A549 (cell line): ENCODE measurements around the gene ASPSCR1. TPM values are rescaled to one million over a fixed set of nuclear protein-coding genes. Genes with fewer than 3 reads are reported as not detected.

Source experiments
- ATAC-seq, 2 experiments: fragments of 200-7000 bp in 1 of 2; fragments of >200 bp in 1 of 2; cut with Nextera tagmentation in 1 of 2; cut with Tn5 transposase in 1 of 2; 3 replicates each; pipeline versions ENCODE4 v1.8.0 to v1.9.1; 2018 to 2020; ENCODE audit warnings: mild to moderate bottlenecking in 1 of 2, moderate library complexity in 1 of 2
- CTCF ChIA-PET: fragments of 300-600 bp; sonication (Branson Sonifier 250); formaldehyde crosslinking; extraction: SDS; loops from one replicate; lab custom pipeline; 2021; ENCODE audit warnings: antibody characterized with exemption, inconsistent platforms; lab: Yijun Ruan, JAX
- POLR2A ChIA-PET: fragments of 350-600 bp; formaldehyde crosslinking; extraction: SDS; loops from one replicate; lab custom pipeline; 2021; ENCODE audit warnings: antibody characterized with exemption, inconsistent platforms; lab: Yijun Ruan, JAX
- DNase-seq, 2 experiments: peaks; one replicate each; pipeline versions ENCODE4 v3.0.0 to v3.0.0-alpha.2; 2011 to 2016; ENCODE audit warnings: low read depth in 1 of 2, low spot score in 1 of 2
- FAIRE-seq: peaks from 2 replicates; lab custom pipeline; 2011; peaks lifted over from hg19 to GRCh38; lab: Jason Lieb, UNC
- H3K27ac ChIP-seq, 2 experiments: fragments of >200 bp; sonication (Bioruptor Twin); formaldehyde crosslinking; 3 replicates each; pipeline ENCODE4 v1.5.1; 2016 to 2017
- H3K4me1 ChIP-seq: fragments of >200 bp; sonication (Bioruptor Twin); formaldehyde crosslinking; 3 replicates; pipeline ENCODE4 v1.6.1; 2016
- H3K4me2 ChIP-seq: fragments of >200 bp; sonication (Bioruptor Twin); formaldehyde crosslinking; 3 replicates; pipeline ENCODE4 v1.6.1; 2016
- H3K4me3 ChIP-seq: fragments of >200 bp; sonication (Bioruptor Twin); formaldehyde crosslinking; 3 replicates; pipeline ENCODE4 v1.5.1; 2016
- H3K9me3 ChIP-seq: fragments of >200 bp; sonication (Bioruptor Twin); formaldehyde crosslinking; 3 replicates; pipeline ENCODE4 v1.6.1; 2016
- BHLHE40 ChIP-seq: IDR thresholded peaks from 2 replicates; pipeline ENCODE4 v1.6.1; 2012; ENCODE audit warnings: low read depth, low read length, inconsistent platforms
- CBX2 ChIP-seq: fragments of 200-600 bp; sonication (generic); IDR thresholded peaks from 2 replicates; pipeline ENCODE4 v1.6.1; 2016; ENCODE audit warnings: low read depth, mild to moderate bottlenecking, borderline replicate concordance
- CHD2 ChIP-seq: fragments of 150-350 bp; IDR thresholded peaks from 2 replicates; pipeline ENCODE4 v1.6.1; 2014; ENCODE audit warnings: low read length; ENCODE audit not compliant: partially characterized antibody
- CTCF ChIP-seq: fragments of >200 bp; sonication (Bioruptor Twin); formaldehyde crosslinking; IDR thresholded peaks from 3 replicates; pipeline ENCODE4 v1.5.1; 2016
- E2F6 ChIP-seq: IDR thresholded peaks from 2 replicates; pipeline ENCODE4 v1.6.1; 2012; ENCODE audit warnings: low read depth, borderline replicate concordance
- EP300 ChIP-seq, 2 experiments: fragments of >200 bp; sonication (Bioruptor Twin); formaldehyde crosslinking; IDR thresholded peaks; 2 replicates in 1 of 2; 3 replicates in 1 of 2; pipeline ENCODE4 v1.6.1; 2016 to 2017
- FOSB ChIP-seq: fragments of 250-450 bp; sonication (Bioruptor Pico); IDR thresholded peaks from 2 replicates; pipeline ENCODE4 v1.5.0; 2020; ENCODE audit warnings: mild to moderate bottlenecking, moderate library complexity
- GATA3 ChIP-seq: IDR thresholded peaks from 2 replicates; pipeline ENCODE4 v1.6.1; 2012; ENCODE audit warnings: borderline replicate concordance
- HEYL ChIP-seq: fragments of 250-450 bp; sonication (Bioruptor Pico); IDR thresholded peaks from 2 replicates; pipeline ENCODE4 v1.8.0; 2021; ENCODE audit warnings: mild to moderate bottlenecking, moderate library complexity
- HOXB5 ChIP-seq: fragments of 250-450 bp; sonication (Bioruptor Pico); IDR thresholded peaks from 2 replicates; pipeline ENCODE4 v1.5.0; 2020; ENCODE audit warnings: mild to moderate bottlenecking, moderate library complexity
- JUN ChIP-seq, 2 experiments: fragments of >200 bp; sonication (Bioruptor Twin); formaldehyde crosslinking; IDR thresholded peaks; 2 replicates in 1 of 2; 3 replicates in 1 of 2; pipeline ENCODE4 v1.6.1; 2016 to 2017
- KDM1A ChIP-seq: fragments of 200-600 bp; sonication (generic); IDR thresholded peaks from 2 replicates; pipeline ENCODE4 v1.6.1; 2016; ENCODE audit warnings: low read depth, mild to moderate bottlenecking
- MYC ChIP-seq: IDR thresholded peaks from 2 replicates; pipeline ENCODE4 v1.6.1; 2012; ENCODE audit warnings: mild to moderate bottlenecking, inconsistent platforms, low read length, improper control_type of control experiment, borderline replicate concordance
- PBX3 ChIP-seq: IDR thresholded peaks from 2 replicates; pipeline ENCODE4 v1.6.1; 2012
- PHF8 ChIP-seq: fragments of 200-600 bp; sonication (generic); IDR thresholded peaks from 2 replicates; pipeline ENCODE4 v1.6.1; 2016; ENCODE audit warnings: low read depth, mild to moderate bottlenecking, antibody characterized with exemption, moderate library complexity, borderline replicate concordance
- POLR2A ChIP-seq: IDR thresholded peaks from 2 replicates; pipeline ENCODE4 v1.6.1; 2012; ENCODE audit warnings: mild to moderate bottlenecking, low read length
- RAD21 ChIP-seq, 2 experiments: fragments of >200 bp in 1 of 2; sonication (Bioruptor Twin) in 1 of 2; formaldehyde crosslinking in 1 of 2; IDR thresholded peaks in 1 of 2; conservative IDR thresholded peaks in 1 of 2; 2 replicates in 1 of 2; 3 replicates in 1 of 2; pipeline ENCODE4 v1.6.1; 2012 to 2018; ENCODE audit warnings: inconsistent platforms in 1 of 2
- RCOR1 ChIP-seq: fragments of 150-350 bp; IDR thresholded peaks from 2 replicates; pipeline ENCODE4 v1.6.1; 2014; ENCODE audit warnings: antibody characterized with exemption, low read length, low read depth
- RNF2 ChIP-seq: fragments of 200-600 bp; sonication (generic); IDR thresholded peaks from 2 replicates; pipeline ENCODE4 v1.6.1; 2016; ENCODE audit warnings: low read depth, mild to moderate bottlenecking, antibody characterized with exemption, moderate library complexity, borderline replicate concordance
- SMC3 ChIP-seq: fragments of >200 bp; sonication (Bioruptor Twin); formaldehyde crosslinking; IDR thresholded peaks from 3 replicates; pipeline ENCODE4 v1.6.1; 2018; ENCODE audit warnings: inconsistent platforms
- WGBS: methylation state at CpG from one replicate; pipeline ENCODE4 v1.1.6; 2017; ENCODE audit errors: missing lambda C conversion rate; 5-methylcytosine and 5-hydroxymethylcytosine counted together
- polyA plus RNA-seq, 4 experiments: library from polyadenylated mRNA; depleted of rRNA in 3 of 4; stranded (reverse); fragments of >200 nt; fragmentation: RNase III in 1 of 4; extraction: RNeasy Plus Mini Kit Qiagen cat#74134 plus additional on column Dnase treatment in 1 of 4; gene quantifications; 2 replicates in 3 of 4; 3 replicates in 1 of 4; pipeline ENCODE4 v1.2.3, GENCODE V29; 2011 to 2017
- TF ChIP-seq, protein P1 (sequence below): fragments of 250-450 bp; sonication (Bioruptor Pico); IDR thresholded peaks from 2 replicates; pipeline ENCODE4 v1.5.0; 2021; ENCODE audit warnings: mild to moderate bottlenecking, moderate library complexity, borderline replicate concordance
- TF ChIP-seq, protein P2 (sequence below): fragments of >200 bp; sonication (Bioruptor Twin); formaldehyde crosslinking; IDR thresholded peaks from 3 replicates; pipeline ENCODE4 v1.6.1; 2016

Gene ASPSCR1
- polyA plus RNA-seq, 2 of the 4 experiments (the other 2 are of a cell fraction), result 12.3 to 25.7 TPM

GRCh38 chr17:82036634-82037091 is 59.2 kb downstream of the ASPSCR1 start:
- H3K4me1 ChIP-seq, result peaks cover 13% of the 10 kb centered on the region; the same call in 2 of the 3 replicates
- peak overlapping the region; percentile 83 for H3K4me2 ChIP-seq
- H3K27ac ChIP-seq, result peak overlapping the region; percentile 72 to 89
- no peak for FAIRE-seq
- TF ChIP-seq HOXB5 (CRISPR knock-in tag) (no peak), RCOR1 (no peak), GATA3 (no peak), FOSB (CRISPR knock-in tag) (no peak), BHLHE40 (no peak), RNF2 (peak; percentile 55; the same call in 1 of the 2 replicates), KDM1A (no peak)
- no peak for DNase-seq
- ATAC-seq, result peak; percentile 0 to 14; a peak in 3 of 6 replicates
- peak overlapping the region; percentile 52 for H3K4me3 ChIP-seq
- WGBS, result 69% methylated on average over 14 of the region's 23 CpGs
- POLR2A ChIA-PET, result interaction anchor here (1.4 kb wide), 1 partner anchor 8 kb away, joined by 12 read pairs; no protein-coding TSS in a partner anchor
- no peaks in the 10 kb centered on the region for H3K9me3 ChIP-seq
- CTCF ChIA-PET, result interaction anchor here (1.0 to 4.2 kb wide), 8 partner anchors 9 to 118 kb away, joined by 5 to 28 read pairs (median 10); partner anchors contain the start of genes DUS1L, FASN and NOTUM

GRCh38 chr17:82037092-82037888 is 59.9 kb downstream of the ASPSCR1 start, which contains the start of gene DCXR:
Gene DCXR, minus strand, starts transcription at chr17:82037697. Its CDS starts 15 bp downstream, at chr17:82037682.
- H3K27ac ChIP-seq, result peak within 1 kb of the TSS; percentile 72 to 89
- DNase-seq (peak; percentile 99), ATAC-seq (peak; percentile 89 to 96), FAIRE-seq (peak; percentile 80)
- H3K4me3 ChIP-seq, result peak within 1 kb of the TSS; percentile 52
- CTCF ChIA-PET, result interaction anchor here (0.6 to 4.4 kb wide), 39 partner anchors 9 to 199 kb away, joined by 3 to 59 read pairs (median 4); partner anchors contain the start of genes CENPX, DUS1L, GPS1 and LRRC45
- peaks cover 9% of the 10 kb centered on the region; the same call in 2 of the 3 replicates for H3K4me1 ChIP-seq
- H3K4me2 ChIP-seq, result peak within 1 kb of the TSS; percentile 83
- WGBS, result under 1% methylated on average over 23 of the region's 92 CpGs
- POLR2A ChIA-PET, result interaction anchor here (0.6 to 1.4 kb wide), 14 partner anchors 9 to 169 kb away, joined by 3 to 38 read pairs (median 4); partner anchors contain the start of genes CENPX, FASN, GPS1 and LRRC45
- no peaks in the 10 kb centered on the region for H3K9me3 ChIP-seq
- TF ChIP-seq, protein P1, sequence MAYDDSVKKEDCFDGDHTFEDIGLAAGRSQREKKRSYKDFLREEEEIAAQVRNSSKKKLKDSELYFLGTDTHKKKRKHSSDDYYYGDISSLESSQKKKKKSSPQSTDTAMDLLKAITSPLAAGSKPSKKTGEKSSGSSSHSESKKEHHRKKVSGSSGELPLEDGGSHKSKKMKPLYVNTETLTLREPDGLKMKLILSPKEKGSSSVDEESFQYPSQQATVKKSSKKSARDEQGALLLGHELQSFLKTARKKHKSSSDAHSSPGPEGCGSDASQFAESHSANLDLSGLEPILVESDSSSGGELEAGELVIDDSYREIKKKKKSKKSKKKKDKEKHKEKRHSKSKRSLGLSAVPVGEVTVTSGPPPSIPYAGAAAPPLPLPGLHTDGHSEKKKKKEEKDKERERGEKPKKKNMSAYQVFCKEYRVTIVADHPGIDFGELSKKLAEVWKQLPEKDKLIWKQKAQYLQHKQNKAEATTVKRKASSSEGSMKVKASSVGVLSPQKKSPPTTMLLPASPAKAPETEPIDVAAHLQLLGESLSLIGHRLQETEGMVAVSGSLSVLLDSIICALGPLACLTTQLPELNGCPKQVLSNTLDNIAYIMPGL (CRISPR knock-in tag), result no peak; the same call in 1 of the 2 replicates
- TF ChIP-seq JUN (IDR thresholded peaks at IDR 0.05), result peak; percentile 56 to 89; a peak in 4 of 5 replicates
- peak; percentile 89 for TF ChIP-seq CTCF
- no peak for TF ChIP-seq CBX2
- 0 out of 2 replicates have a peak, but pooled peaks have one; percentile 42 for TF ChIP-seq PBX3
- TF ChIP-seq E2F6, result peak; percentile 66; the same call in 1 of the 2 replicates
- TF ChIP-seq HEYL, result no peak
- 0 out of 2 replicates have a peak, but pooled peaks have one; percentile 38 for TF ChIP-seq PHF8
- TF ChIP-seq GATA3, result peak; percentile 38; the same call in 1 of the 2 replicates
- TF ChIP-seq EP300 (IDR thresholded peaks at IDR 0.05), result peak in 1 of 2 experiments; percentile 18; a peak in 1 of 5 replicates
- TF ChIP-seq MYC, result peak; percentile 73; the same call in 1 of the 2 replicates
- TF ChIP-seq, protein P2, sequence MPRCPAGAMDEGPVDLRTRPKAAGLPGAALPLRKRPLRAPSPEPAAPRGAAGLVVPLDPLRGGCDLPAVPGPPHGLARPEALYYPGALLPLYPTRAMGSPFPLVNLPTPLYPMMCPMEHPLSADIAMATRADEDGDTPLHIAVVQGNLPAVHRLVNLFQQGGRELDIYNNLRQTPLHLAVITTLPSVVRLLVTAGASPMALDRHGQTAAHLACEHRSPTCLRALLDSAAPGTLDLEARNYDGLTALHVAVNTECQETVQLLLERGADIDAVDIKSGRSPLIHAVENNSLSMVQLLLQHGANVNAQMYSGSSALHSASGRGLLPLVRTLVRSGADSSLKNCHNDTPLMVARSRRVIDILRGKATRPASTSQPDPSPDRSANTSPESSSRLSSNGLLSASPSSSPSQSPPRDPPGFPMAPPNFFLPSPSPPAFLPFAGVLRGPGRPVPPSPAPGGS, result peak; percentile 84; the same call in 2 of the 3 replicates
- TF ChIP-seq RAD21 (conservative IDR thresholded peaks at IDR 0.05 in 1 of 2, IDR thresholded peaks at IDR 0.05 in 1 of 2), result peak in 1 of 2 experiments; percentile 47; a peak in 2 of 5 replicates
- peak; percentile 52 for TF ChIP-seq BHLHE40
- peak; percentile 72 for TF ChIP-seq SMC3
- TF ChIP-seq CHD2, result no peak
- peak; percentile 84 for TF ChIP-seq POLR2A
